Activated CD4-positive, alpha-beta T cell treated with anti-CD3 and anti-CD28 coated beads, Interleukin-2, amount 10 ng/mL, durations not matched to agents 7 days and 5 days (primary cell): Measurements from ENCODE around the gene MRPL20. TPM values are rescaled to one million over a fixed set of nuclear protein-coding genes. Genes with fewer than 3 reads are reported as not detected.

Experiments used
- CTCF ChIA-PET: fragments of 350-600 bp; sonication (Branson Sonifier 250); formaldehyde crosslinking; loops from one replicate; lab custom pipeline; 2021; ENCODE audit warnings: antibody characterized with exemption; lab: Charles Lee
- POLR2A ChIA-PET: fragments of 350-600 bp; sonication (Branson Sonifier 250); formaldehyde crosslinking; loops from one replicate; lab custom pipeline; 2021; ENCODE audit warnings: antibody characterized with exemption; lab: Charles Lee
- DNase-seq: peaks from one replicate; pipeline ENCODE4 v3.0.0-alpha.2; 2020
- H3K27ac Mint-ChIP-seq: one replicate; pipeline ENCODE4 v1.8.0; 2021; ENCODE audit warnings: mild to moderate bottlenecking, moderate library complexity, mixed read lengths
- H3K27me3 Mint-ChIP-seq: one replicate; pipeline ENCODE4 v1.8.0; 2021; ENCODE audit warnings: mixed read lengths
- H3K36me3 Mint-ChIP-seq: one replicate; pipeline ENCODE4 v1.8.0; 2021; ENCODE audit warnings: low read depth, mixed read lengths
- H3K4me1 Mint-ChIP-seq: one replicate; pipeline ENCODE4 v1.8.0; 2021; ENCODE audit warnings: mixed read lengths
- H3K4me3 Mint-ChIP-seq: one replicate; pipeline ENCODE4 v1.8.0; 2021; ENCODE audit warnings: mild to moderate bottlenecking, moderate library complexity, mixed read lengths
- H3K9me3 Mint-ChIP-seq: one replicate; pipeline ENCODE4 v1.8.0; 2021; ENCODE audit warnings: mixed read lengths
- total RNA-seq, 2 experiments: library from RNA; stranded (reverse); gene quantifications; one replicate each; pipeline ENCODE4 v1.2.3, GENCODE V29; 2021

MRPL20 gene
- total RNA-seq, 2 experiments from 2014 or later, result 98.6 to 107 TPM

- no peaks in the 10 kb centered on the region for H3K9me3 Mint-ChIP-seq
- no peak for DNase-seq
- H3K27me3 Mint-ChIP-seq, result peaks cover 3% of the 10 kb centered on the region
- ChIA-PET POLR2A (no interaction called here), CTCF (no interaction called here)
- peaks cover 2% of the 10 kb centered on the region for H3K36me3 Mint-ChIP-seq
- H3K27ac Mint-ChIP-seq, result no peak overlapping the region
- peaks cover 25% of the 10 kb centered on the region for H3K4me1 Mint-ChIP-seq
- H3K4me3 Mint-ChIP-seq, result no peak overlapping the region
Measured at GRCh38 chr1:1367315-1367714, 39.8 kb downstream of the MRPL20 start.

- Mint-ChIP-seq H3K4me3 (no peak overlapping the region), H3K4me1 (peaks cover 23% of the 10 kb centered on the region), H3K36me3 (no peaks in the 10 kb centered on the region), H3K27ac (no peak overlapping the region), H3K27me3 (peaks cover 7% of the 10 kb centered on the region), H3K9me3 (no peaks in the 10 kb centered on the region)
- ChIA-PET POLR2A (no interaction called here), CTCF (no interaction called here)
- DNase-seq, result no peak
Measured at GRCh38 chr1:1366699-1367066, 40.4 kb downstream of the MRPL20 start.

GRCh38 chr1:1365875-1366698 is 41.0 kb downstream of the MRPL20 start:
- ChIA-PET POLR2A (no interaction called here), CTCF (interaction anchor here (0.6 kb wide), 1 partner anchor 133 kb away, joined by 5 read pairs; no protein-coding TSS in a partner anchor)
- H3K4me3 Mint-ChIP-seq, result no peak overlapping the region
- H3K36me3 Mint-ChIP-seq, result no peaks in the 10 kb centered on the region
- peaks cover 7% of the 10 kb centered on the region for H3K27me3 Mint-ChIP-seq
- H3K4me1 Mint-ChIP-seq, result peaks cover 17% of the 10 kb centered on the region
- H3K27ac Mint-ChIP-seq, result no peak overlapping the region
- H3K9me3 Mint-ChIP-seq, result no peaks in the 10 kb centered on the region
- DNase-seq, result no peak

DNA sequence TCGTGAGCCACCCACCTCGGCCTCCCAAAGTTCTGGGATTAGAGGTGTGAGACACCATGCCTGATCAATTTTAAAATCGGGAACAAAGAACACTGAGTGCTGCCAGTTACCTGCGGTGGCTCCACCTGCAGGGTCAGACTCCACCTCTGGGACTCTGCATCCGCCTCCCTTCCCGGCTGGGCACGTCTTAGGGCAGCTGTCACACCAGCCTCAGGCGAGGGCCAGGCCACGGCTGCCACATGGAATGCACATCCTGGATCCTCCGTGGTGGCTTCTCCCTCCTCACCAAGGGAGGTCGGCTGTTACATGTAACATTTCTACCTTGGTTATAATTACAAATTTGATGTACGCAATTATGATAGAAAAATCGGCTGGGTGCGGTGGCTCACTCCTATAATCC is 42.8 kb downstream of the MRPL20 start:
- DNase-seq, result no peak
- Mint-ChIP-seq H3K4me1 (peaks cover 15% of the 10 kb centered on the region), H3K27ac (no peak overlapping the region), H3K36me3 (no peaks in the 10 kb centered on the region), H3K4me3 (no peak overlapping the region), H3K9me3 (peaks cover 2% of the 10 kb centered on the region), H3K27me3 (peaks cover 12% of the 10 kb centered on the region)
- POLR2A ChIA-PET, result no interaction called here
- CTCF ChIA-PET, result interaction anchor here (1.5 kb wide), 1 partner anchor 8 kb away, joined by 8 read pairs; no protein-coding TSS in a partner anchor

- Mint-ChIP-seq H3K36me3 (no peaks in the 10 kb centered on the region), H3K27ac (no peak overlapping the region), H3K4me3 (no peak overlapping the region), H3K4me1 (peaks cover 22% of the 10 kb centered on the region), H3K9me3 (peaks cover 2% of the 10 kb centered on the region), H3K27me3 (peaks cover 12% of the 10 kb centered on the region)
- ChIA-PET CTCF (no interaction called here), POLR2A (no interaction called here)
- no peak for DNase-seq
Measured at GRCh38 chr1:1361982-1362423, 45.1 kb downstream of the MRPL20 start.

DNA sequence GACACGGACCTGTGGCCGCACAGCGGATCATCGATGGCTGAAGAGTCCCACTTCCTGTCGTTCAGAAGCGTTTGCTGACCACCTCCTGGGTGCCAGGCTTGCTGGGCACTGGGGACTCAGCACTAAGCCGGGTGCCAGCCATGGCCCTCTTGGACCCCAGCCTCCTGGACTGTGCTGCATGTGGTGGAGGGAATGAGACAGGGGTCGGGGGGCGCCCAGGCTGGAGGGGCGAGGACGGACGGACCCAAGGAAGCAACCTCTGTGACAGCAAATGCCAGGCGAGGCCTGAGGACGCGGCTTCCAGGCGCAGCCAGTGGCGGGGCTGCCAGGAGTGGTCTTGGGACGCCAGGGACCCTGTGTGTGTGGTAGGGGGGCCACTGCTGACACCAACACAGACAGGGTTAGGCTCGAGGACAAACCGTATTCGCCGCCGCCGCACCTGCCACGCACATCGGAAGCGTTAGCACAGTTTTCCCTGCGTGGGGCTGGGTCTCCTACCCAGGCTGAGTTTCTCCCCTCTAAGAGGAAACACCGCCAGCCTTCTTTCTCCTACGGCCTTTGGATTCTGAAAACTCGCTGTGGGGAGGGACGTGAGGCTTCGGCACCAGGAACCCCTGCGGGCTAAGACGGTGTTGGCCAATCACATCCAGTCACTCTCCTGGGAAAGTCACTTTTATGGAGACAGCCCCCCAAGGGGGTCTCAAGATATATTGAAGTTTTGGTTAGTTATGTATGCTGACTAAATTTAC is 45.7 kb downstream of the MRPL20 start:
- Mint-ChIP-seq H3K27ac (no peak overlapping the region), H3K36me3 (no peaks in the 10 kb centered on the region), H3K4me1 (peaks cover 22% of the 10 kb centered on the region), H3K27me3 (peaks cover 12% of the 10 kb centered on the region), H3K4me3 (no peak overlapping the region), H3K9me3 (peaks cover 2% of the 10 kb centered on the region)
- ChIA-PET POLR2A (no interaction called here), CTCF (no interaction called here)
- no peak for DNase-seq

GRCh38 chr1:1360506-1361169 is 46.5 kb downstream of the MRPL20 start:
- Mint-ChIP-seq H3K27ac (no peak overlapping the region), H3K4me1 (peaks cover 22% of the 10 kb centered on the region), H3K4me3 (no peak overlapping the region), H3K27me3 (peaks cover 12% of the 10 kb centered on the region), H3K9me3 (peaks cover 2% of the 10 kb centered on the region), H3K36me3 (no peaks in the 10 kb centered on the region)
- no peak for DNase-seq
- CTCF ChIA-PET, result no interaction called here
- POLR2A ChIA-PET, result no interaction called here

DNA sequence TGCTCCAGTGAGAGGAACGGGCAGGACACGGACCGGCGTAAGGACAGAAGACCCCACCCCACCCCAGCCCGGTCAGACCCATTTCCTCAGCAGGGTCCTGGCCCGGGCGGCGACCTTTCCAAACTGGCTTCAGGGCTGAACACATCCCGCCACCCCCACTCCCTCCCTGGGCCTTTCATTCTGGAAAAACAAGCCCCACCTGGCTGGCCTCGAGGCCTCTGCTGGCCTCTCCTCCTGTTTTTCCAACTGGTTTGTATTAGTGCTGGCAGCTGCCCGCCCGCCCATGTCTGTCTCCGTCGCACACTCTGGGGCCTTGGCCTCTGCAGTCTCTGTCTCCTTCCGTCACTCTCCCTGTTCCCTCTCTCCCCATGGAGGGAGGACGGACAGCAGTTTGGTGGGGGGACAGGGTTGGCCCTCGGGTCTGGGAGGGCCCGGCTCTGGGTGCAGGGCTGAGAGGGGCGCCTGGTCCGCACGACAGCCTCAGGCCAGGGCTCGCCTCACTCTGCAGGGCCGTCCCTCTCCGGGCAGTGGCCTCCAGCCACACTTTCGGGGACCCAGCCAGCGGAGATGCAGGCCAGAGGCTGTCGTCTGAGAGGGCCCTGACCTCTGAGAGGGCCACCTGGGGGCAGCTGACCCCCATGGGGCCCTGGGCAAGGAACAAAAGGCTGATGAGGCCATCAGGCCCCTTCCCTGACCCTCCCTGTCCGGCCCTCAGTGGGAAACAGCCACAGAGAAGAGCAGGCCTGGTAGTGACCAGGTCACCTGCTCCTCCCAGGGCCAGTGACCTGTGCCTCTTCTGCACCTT is 47.2 kb downstream of the MRPL20 start:
- ChIA-PET POLR2A (no interaction called here), CTCF (no interaction called here)
- Mint-ChIP-seq H3K4me1 (peaks cover 22% of the 10 kb centered on the region), H3K9me3 (peaks cover 2% of the 10 kb centered on the region), H3K27ac (peak overlapping the region; percentile 74), H3K4me3 (no peak overlapping the region), H3K27me3 (peaks cover 12% of the 10 kb centered on the region), H3K36me3 (no peaks in the 10 kb centered on the region)
- no peak for DNase-seq

DNA sequence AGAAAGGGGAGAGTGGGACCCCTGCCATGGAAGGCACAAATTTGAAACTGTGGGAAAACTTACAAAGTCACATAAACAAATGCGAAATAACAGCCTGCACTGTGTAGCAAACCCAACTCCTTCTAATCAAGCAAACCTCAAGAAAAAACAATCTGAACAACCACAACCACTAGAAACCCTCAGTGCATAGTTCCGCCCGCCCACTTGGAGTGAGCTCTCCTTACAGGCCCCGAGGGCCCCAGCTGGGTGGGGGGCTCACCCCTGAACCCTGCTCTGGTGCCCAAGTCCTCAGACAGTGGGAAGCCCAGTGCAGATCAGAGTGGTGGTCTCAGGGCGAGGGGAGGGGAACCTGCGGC is 47.8 kb downstream of the MRPL20 start:
- ChIA-PET CTCF (no interaction called here), POLR2A (no interaction called here)
- Mint-ChIP-seq H3K36me3 (no peaks in the 10 kb centered on the region), H3K27me3 (peaks cover 12% of the 10 kb centered on the region), H3K4me1 (peaks cover 23% of the 10 kb centered on the region), H3K9me3 (peaks cover 2% of the 10 kb centered on the region), H3K4me3 (peak overlapping the region; percentile 10), H3K27ac (peak overlapping the region; percentile 74)
- peak; percentile 49 for DNase-seq

DNA sequence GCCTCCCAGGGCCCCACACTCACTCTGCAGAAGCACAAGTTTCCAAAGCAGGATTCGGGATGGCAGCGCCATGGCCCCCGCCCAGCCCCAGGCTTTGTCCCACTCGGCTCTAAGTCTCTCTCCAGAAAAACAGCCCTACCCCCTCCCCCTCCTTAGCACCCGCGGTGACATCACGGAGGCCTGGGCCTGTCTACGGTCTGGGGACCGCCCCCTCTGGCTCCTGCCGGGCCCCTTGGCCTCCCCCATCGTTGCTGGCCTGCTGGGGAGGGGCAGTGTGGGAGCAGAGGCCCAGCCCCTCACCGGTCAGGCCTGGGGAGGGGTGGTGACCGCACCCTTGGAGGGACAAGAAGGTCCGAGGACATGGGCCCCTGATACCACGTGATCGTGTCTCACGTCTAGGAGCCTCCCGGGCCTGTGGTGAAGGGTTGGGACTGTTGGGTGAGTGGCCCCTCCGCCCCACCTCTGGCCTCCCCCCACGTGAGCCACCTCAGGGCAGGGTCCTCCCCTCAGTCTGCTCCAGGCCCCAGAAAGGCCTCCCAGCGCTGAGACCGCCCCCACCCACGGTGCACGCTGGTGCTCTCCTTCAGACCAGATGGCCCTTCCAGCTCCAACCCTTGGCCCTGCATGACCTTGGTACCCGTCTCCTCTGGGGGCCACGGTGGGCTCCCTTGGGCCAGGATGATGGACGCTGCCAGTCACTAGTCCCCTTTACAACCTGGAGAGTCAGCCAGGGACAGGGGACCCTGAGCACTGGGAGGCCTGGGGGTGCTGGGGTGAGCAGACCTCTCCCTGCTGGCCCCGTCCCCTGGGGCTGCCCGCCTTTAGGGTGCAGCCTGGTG is 48.4 kb downstream of the MRPL20 start, which contains the start of gene MXRA8:
Gene MXRA8, minus strand, starts transcription at position 123 of the 839 bp plus-strand sequence. Its CDS starts 51 bp downstream, at position 72.
- H3K27ac Mint-ChIP-seq, result peak within 1 kb of the TSS; percentile 74
- CTCF ChIA-PET, result no interaction called here
- H3K9me3 Mint-ChIP-seq, result peaks cover 2% of the 10 kb centered on the region
- peak within 1 kb of the TSS; percentile 10 for H3K4me3 Mint-ChIP-seq
- no peak for DNase-seq
- H3K27me3 Mint-ChIP-seq, result peaks cover 18% of the 10 kb centered on the region
- peaks cover 27% of the 10 kb centered on the region for H3K4me1 Mint-ChIP-seq
- POLR2A ChIA-PET, result no interaction called here
- H3K36me3 Mint-ChIP-seq, result no peaks in the 10 kb centered on the region

DNA sequence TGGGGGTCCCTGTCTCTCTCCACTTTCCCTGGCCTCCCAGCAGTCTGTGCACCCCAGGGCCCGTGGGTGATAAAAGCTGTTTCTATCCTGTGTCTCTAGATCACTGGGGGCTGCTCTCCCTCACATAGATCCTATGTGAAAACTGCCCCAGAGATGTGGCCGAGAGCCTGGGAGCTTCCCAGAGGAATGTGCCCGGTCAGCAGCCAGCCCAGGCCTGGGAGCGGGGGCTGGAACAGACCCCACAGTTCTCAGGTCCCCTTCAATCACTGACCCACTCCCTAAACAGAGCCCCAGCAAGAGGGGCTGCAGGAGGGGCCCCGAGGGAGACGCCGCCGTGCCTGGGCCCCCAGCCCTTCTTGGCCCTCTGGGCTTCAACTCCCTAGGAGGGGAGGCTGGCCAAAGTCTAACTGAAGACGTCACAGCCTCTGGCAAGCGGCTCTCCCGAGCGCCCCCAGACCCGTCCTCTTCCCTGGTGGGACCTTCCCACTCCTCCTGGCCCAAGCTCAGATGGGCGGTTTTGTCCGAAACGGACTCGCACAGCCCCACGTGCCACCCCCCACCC is 49.1 kb downstream of the MRPL20 start:
- peaks cover 21% of the 10 kb centered on the region for H3K27me3 Mint-ChIP-seq
- peaks cover 2% of the 10 kb centered on the region for H3K9me3 Mint-ChIP-seq
- H3K4me1 Mint-ChIP-seq, result peaks cover 30% of the 10 kb centered on the region
- no peak for DNase-seq
- H3K4me3 Mint-ChIP-seq, result no peak overlapping the region
- ChIA-PET POLR2A (no interaction called here), CTCF (no interaction called here)
- H3K27ac Mint-ChIP-seq, result peak overlapping the region; percentile 36
- no peaks in the 10 kb centered on the region for H3K36me3 Mint-ChIP-seq
